ENCODE results near the gene ADAMTS17.

- TF ChIP-seq, protein P1, sequence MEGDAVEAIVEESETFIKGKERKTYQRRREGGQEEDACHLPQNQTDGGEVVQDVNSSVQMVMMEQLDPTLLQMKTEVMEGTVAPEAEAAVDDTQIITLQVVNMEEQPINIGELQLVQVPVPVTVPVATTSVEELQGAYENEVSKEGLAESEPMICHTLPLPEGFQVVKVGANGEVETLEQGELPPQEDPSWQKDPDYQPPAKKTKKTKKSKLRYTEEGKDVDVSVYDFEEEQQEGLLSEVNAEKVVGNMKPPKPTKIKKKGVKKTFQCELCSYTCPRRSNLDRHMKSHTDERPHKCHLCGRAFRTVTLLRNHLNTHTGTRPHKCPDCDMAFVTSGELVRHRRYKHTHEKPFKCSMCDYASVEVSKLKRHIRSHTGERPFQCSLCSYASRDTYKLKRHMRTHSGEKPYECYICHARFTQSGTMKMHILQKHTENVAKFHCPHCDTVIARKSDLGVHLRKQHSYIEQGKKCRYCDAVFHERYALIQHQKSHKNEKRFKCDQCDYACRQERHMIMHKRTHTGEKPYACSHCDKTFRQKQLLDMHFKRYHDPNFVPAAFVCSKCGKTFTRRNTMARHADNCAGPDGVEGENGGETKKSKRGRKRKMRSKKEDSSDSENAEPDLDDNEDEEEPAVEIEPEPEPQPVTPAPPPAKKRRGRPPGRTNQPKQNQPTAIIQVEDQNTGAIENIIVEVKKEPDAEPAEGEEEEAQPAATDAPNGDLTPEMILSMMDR (IDR thresholded peaks at IDR 0.05): no peak
- no peak for TF ChIP-seq TEAD1 (CRISPR knock-in tag; IDR thresholded peaks at IDR 0.05)
- TF ChIP-seq SP1 (CRISPR knock-in tag; conservative IDR thresholded peaks at IDR 0.05): no peak
- TF ChIP-seq, protein P2, sequence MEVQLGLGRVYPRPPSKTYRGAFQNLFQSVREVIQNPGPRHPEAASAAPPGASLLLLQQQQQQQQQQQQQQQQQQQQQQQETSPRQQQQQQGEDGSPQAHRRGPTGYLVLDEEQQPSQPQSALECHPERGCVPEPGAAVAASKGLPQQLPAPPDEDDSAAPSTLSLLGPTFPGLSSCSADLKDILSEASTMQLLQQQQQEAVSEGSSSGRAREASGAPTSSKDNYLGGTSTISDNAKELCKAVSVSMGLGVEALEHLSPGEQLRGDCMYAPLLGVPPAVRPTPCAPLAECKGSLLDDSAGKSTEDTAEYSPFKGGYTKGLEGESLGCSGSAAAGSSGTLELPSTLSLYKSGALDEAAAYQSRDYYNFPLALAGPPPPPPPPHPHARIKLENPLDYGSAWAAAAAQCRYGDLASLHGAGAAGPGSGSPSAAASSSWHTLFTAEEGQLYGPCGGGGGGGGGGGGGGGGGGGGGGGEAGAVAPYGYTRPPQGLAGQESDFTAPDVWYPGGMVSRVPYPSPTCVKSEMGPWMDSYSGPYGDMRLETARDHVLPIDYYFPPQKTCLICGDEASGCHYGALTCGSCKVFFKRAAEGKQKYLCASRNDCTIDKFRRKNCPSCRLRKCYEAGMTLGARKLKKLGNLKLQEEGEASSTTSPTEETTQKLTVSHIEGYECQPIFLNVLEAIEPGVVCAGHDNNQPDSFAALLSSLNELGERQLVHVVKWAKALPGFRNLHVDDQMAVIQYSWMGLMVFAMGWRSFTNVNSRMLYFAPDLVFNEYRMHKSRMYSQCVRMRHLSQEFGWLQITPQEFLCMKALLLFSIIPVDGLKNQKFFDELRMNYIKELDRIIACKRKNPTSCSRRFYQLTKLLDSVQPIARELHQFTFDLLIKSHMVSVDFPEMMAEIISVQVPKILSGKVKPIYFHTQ (CRISPR knock-in tag; IDR thresholded peaks at IDR 0.05): no peak
- TF ChIP-seq FOXP1 (CRISPR knock-in tag; IDR thresholded peaks at IDR 0.05; ENCODE audit: borderline replicate concordance): no peak
- TF ChIP-seq, protein P3, sequence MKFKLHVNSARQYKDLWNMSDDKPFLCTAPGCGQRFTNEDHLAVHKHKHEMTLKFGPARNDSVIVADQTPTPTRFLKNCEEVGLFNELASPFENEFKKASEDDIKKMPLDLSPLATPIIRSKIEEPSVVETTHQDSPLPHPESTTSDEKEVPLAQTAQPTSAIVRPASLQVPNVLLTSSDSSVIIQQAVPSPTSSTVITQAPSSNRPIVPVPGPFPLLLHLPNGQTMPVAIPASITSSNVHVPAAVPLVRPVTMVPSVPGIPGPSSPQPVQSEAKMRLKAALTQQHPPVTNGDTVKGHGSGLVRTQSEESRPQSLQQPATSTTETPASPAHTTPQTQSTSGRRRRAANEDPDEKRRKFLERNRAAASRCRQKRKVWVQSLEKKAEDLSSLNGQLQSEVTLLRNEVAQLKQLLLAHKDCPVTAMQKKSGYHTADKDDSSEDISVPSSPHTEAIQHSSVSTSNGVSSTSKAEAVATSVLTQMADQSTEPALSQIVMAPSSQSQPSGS (CRISPR knock-in tag; IDR thresholded peaks at IDR 0.05; ENCODE audit: borderline replicate concordance, low read depth): no peak
- TF ChIP-seq, protein P4, sequence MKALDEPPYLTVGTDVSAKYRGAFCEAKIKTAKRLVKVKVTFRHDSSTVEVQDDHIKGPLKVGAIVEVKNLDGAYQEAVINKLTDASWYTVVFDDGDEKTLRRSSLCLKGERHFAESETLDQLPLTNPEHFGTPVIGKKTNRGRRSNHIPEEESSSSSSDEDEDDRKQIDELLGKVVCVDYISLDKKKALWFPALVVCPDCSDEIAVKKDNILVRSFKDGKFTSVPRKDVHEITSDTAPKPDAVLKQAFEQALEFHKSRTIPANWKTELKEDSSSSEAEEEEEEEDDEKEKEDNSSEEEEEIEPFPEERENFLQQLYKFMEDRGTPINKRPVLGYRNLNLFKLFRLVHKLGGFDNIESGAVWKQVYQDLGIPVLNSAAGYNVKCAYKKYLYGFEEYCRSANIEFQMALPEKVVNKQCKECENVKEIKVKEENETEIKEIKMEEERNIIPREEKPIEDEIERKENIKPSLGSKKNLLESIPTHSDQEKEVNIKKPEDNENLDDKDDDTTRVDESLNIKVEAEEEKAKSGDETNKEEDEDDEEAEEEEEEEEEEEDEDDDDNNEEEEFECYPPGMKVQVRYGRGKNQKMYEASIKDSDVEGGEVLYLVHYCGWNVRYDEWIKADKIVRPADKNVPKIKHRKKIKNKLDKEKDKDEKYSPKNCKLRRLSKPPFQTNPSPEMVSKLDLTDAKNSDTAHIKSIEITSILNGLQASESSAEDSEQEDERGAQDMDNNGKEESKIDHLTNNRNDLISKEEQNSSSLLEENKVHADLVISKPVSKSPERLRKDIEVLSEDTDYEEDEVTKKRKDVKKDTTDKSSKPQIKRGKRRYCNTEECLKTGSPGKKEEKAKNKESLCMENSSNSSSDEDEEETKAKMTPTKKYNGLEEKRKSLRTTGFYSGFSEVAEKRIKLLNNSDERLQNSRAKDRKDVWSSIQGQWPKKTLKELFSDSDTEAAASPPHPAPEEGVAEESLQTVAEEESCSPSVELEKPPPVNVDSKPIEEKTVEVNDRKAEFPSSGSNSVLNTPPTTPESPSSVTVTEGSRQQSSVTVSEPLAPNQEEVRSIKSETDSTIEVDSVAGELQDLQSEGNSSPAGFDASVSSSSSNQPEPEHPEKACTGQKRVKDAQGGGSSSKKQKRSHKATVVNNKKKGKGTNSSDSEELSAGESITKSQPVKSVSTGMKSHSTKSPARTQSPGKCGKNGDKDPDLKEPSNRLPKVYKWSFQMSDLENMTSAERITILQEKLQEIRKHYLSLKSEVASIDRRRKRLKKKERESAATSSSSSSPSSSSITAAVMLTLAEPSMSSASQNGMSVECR (CRISPR knock-in tag; IDR thresholded peaks at IDR 0.05; ENCODE audit: borderline replicate concordance): no peak
These were observed 7.8 kb downstream of the ADAMTS17 start for GRCh38 chr15:100334015-100334414.
